KMS-11 (cell line): ENCODE measurements around the gene COL15A1.
"Not testable (repeated sequence)": the region's sequence is repeated elsewhere in the genome, so short reads cannot be mapped to it uniquely, and the experiment has no call there.

ENCODE experiments used
- H2AFZ ChIP-seq: fragments of 200-600 bp; sonication (generic); 2 replicates; pipeline ENCODE4 v1.6.1; 2016; ENCODE audit warnings: antibody characterized with exemption, mixed run types, low read depth
- H3K27ac ChIP-seq: fragments of 200-600 bp; sonication (generic); 2 replicates; pipeline ENCODE4 v1.6.1; 2016; ENCODE audit warnings: mild to moderate bottlenecking, mixed run types
- H3K27me3 ChIP-seq: fragments of 200-600 bp; sonication (generic); 2 replicates; pipeline ENCODE4 v1.6.1; 2017; ENCODE audit warnings: mild to moderate bottlenecking, low read depth, mixed run types, moderate library complexity; ENCODE audit not compliant: insufficient read depth
- H3K36me3 ChIP-seq: fragments of 200-600 bp; sonication (generic); 2 replicates; pipeline ENCODE4 v1.6.1; 2017; ENCODE audit warnings: mild to moderate bottlenecking, mixed run types; ENCODE audit not compliant: insufficient read depth
- H3K4me1 ChIP-seq: fragments of 200-600 bp; sonication (generic); 2 replicates; pipeline ENCODE4 v1.6.1; 2016; ENCODE audit warnings: mild to moderate bottlenecking, low read depth, mixed run types; ENCODE audit not compliant: poor library complexity, severe bottlenecking
- H3K4me2 ChIP-seq: fragments of 200-600 bp; sonication (generic); 2 replicates; pipeline ENCODE4 v1.7.0; 2016; ENCODE audit warnings: mild to moderate bottlenecking, mixed run types
- H3K4me3 ChIP-seq: fragments of 200-600 bp; sonication (generic); IDR thresholded peaks from 2 replicates; pipeline ENCODE4 v1.6.1; 2017; ENCODE audit warnings: low read depth, low read length, mixed read lengths; ENCODE audit not compliant: insufficient read depth
- H3K79me2 ChIP-seq: fragments of 200-600 bp; sonication (generic); 2 replicates; pipeline ENCODE4 v1.6.1; 2016; ENCODE audit warnings: low read depth, mixed run types; ENCODE audit not compliant: insufficient read depth
- H3K9ac ChIP-seq: fragments of 200-600 bp; sonication (generic); 2 replicates; pipeline ENCODE4 v1.6.1; 2016; ENCODE audit warnings: mild to moderate bottlenecking, mixed run types
- H4K20me1 ChIP-seq: fragments of 200-600 bp; sonication (generic); 2 replicates; pipeline ENCODE4 v1.6.1; 2016; ENCODE audit warnings: mild to moderate bottlenecking, mixed run types; ENCODE audit not compliant: insufficient read depth
- TF ChIP-seq, protein P1 (sequence below): fragments of 200-600 bp; sonication (generic); conservative IDR thresholded peaks from 2 replicates; pipeline ENCODE4 v1.6.1; 2017; ENCODE audit warnings: low read depth, mild to moderate bottlenecking, antibody characterized with exemption, low read length, moderate library complexity, mixed read lengths

Gene COL15A1

DNA sequence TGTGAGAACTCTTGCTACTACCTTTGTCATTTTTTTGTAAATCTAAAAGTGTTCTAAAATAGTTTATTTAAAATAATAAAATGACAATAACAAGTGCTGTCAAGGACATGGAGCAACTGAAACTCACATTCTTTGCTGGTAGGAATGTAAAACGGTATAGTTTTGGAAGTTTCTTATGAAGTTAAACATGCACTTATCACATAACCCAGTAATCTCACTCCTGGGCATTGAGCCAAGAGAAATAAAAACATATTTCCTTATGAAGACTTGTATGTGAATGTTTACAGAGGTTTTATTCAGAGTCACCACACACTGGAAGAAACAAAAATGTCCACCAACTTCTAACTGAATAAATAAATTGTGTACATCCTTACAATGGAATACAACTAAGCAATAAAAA is 46.0 kb upstream of the COL15A1 start:
- TF ChIP-seq, protein P1, sequence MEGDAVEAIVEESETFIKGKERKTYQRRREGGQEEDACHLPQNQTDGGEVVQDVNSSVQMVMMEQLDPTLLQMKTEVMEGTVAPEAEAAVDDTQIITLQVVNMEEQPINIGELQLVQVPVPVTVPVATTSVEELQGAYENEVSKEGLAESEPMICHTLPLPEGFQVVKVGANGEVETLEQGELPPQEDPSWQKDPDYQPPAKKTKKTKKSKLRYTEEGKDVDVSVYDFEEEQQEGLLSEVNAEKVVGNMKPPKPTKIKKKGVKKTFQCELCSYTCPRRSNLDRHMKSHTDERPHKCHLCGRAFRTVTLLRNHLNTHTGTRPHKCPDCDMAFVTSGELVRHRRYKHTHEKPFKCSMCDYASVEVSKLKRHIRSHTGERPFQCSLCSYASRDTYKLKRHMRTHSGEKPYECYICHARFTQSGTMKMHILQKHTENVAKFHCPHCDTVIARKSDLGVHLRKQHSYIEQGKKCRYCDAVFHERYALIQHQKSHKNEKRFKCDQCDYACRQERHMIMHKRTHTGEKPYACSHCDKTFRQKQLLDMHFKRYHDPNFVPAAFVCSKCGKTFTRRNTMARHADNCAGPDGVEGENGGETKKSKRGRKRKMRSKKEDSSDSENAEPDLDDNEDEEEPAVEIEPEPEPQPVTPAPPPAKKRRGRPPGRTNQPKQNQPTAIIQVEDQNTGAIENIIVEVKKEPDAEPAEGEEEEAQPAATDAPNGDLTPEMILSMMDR: no peak
- no peaks in the 10 kb centered on the region for H4K20me1 ChIP-seq
- no peak overlapping the region for H3K4me2 ChIP-seq
- H3K9ac ChIP-seq: no peak overlapping the region
- H3K4me1 ChIP-seq: peaks cover 20% of the 10 kb centered on the region
- no peak overlapping the region for H3K27ac ChIP-seq
- no peaks in the 10 kb centered on the region for H3K79me2 ChIP-seq
- H2AFZ ChIP-seq: no peak overlapping the region
- H3K27me3 ChIP-seq: no peaks in the 10 kb centered on the region
- H3K4me3 ChIP-seq: no peak overlapping the region
- no peaks in the 10 kb centered on the region for H3K36me3 ChIP-seq

DNA sequence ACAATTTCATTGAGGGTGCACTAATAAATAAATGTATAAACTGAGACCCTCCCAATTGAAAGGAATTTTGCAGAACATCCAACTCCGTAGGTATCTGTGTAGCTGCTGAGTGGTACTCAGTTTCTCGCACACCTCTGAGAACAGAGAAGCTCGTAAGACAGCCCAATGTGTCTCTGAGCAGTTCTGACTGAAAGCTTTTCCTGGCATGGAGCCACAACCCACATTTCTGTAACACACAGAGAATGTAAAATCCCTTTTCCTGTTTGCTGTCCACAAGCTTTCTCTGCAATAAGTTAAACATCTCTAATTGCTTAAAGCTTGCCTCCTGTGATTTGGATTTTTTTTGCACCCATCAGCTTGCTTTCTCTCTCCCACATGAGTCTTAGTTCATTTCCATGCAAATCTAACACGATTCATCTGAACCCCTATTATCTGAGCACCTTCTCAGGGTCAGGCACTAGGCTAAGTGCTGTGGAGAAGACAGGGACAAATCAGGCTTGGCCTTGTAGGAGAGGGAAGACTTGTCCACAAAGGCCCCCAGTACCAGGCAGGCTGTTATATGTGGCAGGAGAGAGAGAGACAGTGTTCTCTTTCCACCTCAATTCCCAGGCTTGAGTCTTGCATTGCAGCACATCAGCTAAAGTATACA is 44.2 kb upstream of the COL15A1 start:
- peaks cover 20% of the 10 kb centered on the region for H3K4me1 ChIP-seq
- H3K9ac ChIP-seq: no peak overlapping the region
- no peaks in the 10 kb centered on the region for H3K27me3 ChIP-seq
- peak overlapping the region; percentile 4 for H3K27ac ChIP-seq
- no peak overlapping the region for H3K4me3 ChIP-seq
- H4K20me1 ChIP-seq: no peaks in the 10 kb centered on the region
- peak overlapping the region; percentile 47 for H3K4me2 ChIP-seq
- no peak overlapping the region for H2AFZ ChIP-seq
- no peaks in the 10 kb centered on the region for H3K36me3 ChIP-seq
- H3K79me2 ChIP-seq: no peaks in the 10 kb centered on the region
- TF ChIP-seq, protein P1: no peak

DNA sequence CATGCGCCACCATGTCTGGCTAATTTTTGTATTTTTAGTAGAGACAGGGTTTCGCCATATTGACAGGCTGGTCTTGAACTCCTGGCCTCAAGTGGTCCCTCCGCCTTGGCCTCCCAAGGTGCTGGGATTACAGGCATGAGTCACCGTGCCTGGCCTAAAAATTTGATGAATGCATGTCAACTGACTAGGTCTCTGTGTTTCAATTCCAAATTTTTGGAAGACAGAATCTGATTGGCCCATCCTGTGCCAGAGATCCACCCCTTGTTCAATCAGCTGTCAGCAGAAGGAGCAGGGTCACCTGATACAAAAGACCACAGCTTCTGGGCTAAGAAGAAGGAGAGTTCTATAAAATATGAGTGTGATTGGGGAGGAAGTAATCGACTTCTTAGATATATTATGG is 43.5 kb upstream of the COL15A1 start:
- TF ChIP-seq, protein P1: no peak
- no peaks in the 10 kb centered on the region for H3K79me2 ChIP-seq
- no peak overlapping the region for H3K27ac ChIP-seq
- H3K27me3 ChIP-seq: no peaks in the 10 kb centered on the region
- H3K4me2 ChIP-seq: no peak overlapping the region
- no peaks in the 10 kb centered on the region for H4K20me1 ChIP-seq
- no peak overlapping the region for H3K9ac ChIP-seq
- no peaks in the 10 kb centered on the region for H3K36me3 ChIP-seq
- H3K4me3 ChIP-seq: no peak overlapping the region
- peaks cover 20% of the 10 kb centered on the region for H3K4me1 ChIP-seq
- no peak overlapping the region for H2AFZ ChIP-seq

DNA sequence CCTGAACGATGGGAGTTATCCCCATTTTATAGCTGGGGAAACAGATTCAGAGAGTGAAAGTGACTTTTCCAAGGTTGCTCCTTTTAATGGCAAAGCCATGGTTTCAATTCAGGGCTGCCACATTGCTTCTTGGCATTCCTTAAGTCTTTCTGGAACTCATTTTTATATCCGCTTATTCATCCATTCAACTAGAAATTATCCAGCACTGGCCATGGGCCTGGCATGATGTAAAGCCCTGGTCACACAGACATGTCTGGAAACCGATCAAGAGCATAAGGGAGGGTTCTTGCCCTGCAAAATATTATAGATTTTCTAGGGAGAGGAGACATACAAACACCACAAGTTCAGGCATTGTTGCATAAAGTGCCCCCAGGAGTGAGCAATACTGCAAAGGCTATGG is 43.0 kb upstream of the COL15A1 start:
- Histone ChIP-seq H3K4me2 (no peak overlapping the region), H4K20me1 (no peaks in the 10 kb centered on the region)

DNA sequence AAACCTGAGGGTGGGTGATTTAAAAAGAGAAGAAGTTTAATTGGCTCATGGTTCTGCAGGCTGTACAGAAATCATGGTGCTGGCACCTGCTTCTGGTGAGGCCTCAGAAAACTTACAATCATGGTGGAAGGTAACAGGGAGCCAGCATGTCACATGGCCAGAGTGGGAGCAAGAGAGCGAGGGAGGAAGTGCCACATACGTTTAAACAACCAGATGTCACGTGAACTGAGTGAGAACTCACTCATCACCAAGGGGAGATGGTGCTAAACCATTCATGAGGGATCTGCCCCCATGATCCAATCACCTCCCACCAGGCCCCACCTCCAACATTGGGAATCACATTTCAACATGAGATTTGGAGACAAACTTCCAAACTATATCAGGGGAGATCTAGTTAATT is 41.9 kb upstream of the COL15A1 start:
- not testable (repeated sequence) for H3K27ac ChIP-seq

More for the DNA sequence above, 43.0 kb upstream of the COL15A1 start:
- no peak overlapping the region for H3K9ac ChIP-seq
- no peaks in the 10 kb centered on the region for H3K36me3 ChIP-seq
- no peaks in the 10 kb centered on the region for H3K27me3 ChIP-seq
- TF ChIP-seq, protein P1: no peak
- peaks cover 20% of the 10 kb centered on the region for H3K4me1 ChIP-seq
- no peak overlapping the region for H3K27ac ChIP-seq
- H3K79me2 ChIP-seq: no peaks in the 10 kb centered on the region
- no peak overlapping the region for H3K4me3 ChIP-seq
- no peak overlapping the region for H2AFZ ChIP-seq

More for the DNA sequence above, 41.9 kb upstream of the COL15A1 start:
- peaks cover 20% of the 10 kb centered on the region for H3K4me1 ChIP-seq
- H2AFZ ChIP-seq, H3K4me2 ChIP-seq, H3K4me3 ChIP-seq, H4K20me1 ChIP-seq, H3K36me3 ChIP-seq, H3K27me3 ChIP-seq, H3K9ac ChIP-seq, H3K79me2 ChIP-seq: not testable (repeated sequence)
